ENCODE data around the gene SNX12.

GRCh38 chrX:71056867-71057266 is 11.3 kb downstream of the SNX12 start:
- TF ChIP-seq CTCF (IDR thresholded peaks at IDR 0.05): no peak
- no peak for TF ChIP-seq POLR2A (IDR thresholded peaks at IDR 0.05)

Measured in adrenal gland (tissue), 5 donors.